ENCODE data around the gene ATP5F1E. TPM values are rescaled to one million over a fixed set of nuclear protein-coding genes. Genes with fewer than 3 reads are reported as not detected.

ATP5F1E gene
- total RNA-seq, 1 donor from 2014 or later, result 67.5 TPM

- TF ChIP-seq CTCF (IDR thresholded peaks at IDR 0.05), result no peak
- no peak for DNase-seq (ENCODE audit: low spot score)
- Mint-ChIP-seq H3K27me3 (ENCODE audit: low read depth) (no peaks in the 10 kb centered on the region), H3K9me3 (ENCODE audit: low read depth) (no peaks in the 10 kb centered on the region), H3K27ac (ENCODE audit: unreplicated experiment) (no peak overlapping the region), H3K36me3 (ENCODE audit: low read depth) (peaks cover 25% of the 10 kb centered on the region), H3K4me1 (ENCODE audit: low read depth) (peaks cover 14% of the 10 kb centered on the region), H3K4me3 (ENCODE audit: unreplicated experiment) (no peak overlapping the region)
These were observed 43.6 kb downstream of the ATP5F1E start for GRCh38 chr20:58988565-58988882.

GRCh38 chr20:58987790-58988564 lies 44.2 kb downstream of the ATP5F1E start:
- Mint-ChIP-seq H3K9me3 (ENCODE audit: low read depth) (no peaks in the 10 kb centered on the region), H3K27me3 (ENCODE audit: low read depth) (no peaks in the 10 kb centered on the region), H3K27ac (ENCODE audit: unreplicated experiment) (no peak overlapping the region), H3K4me1 (ENCODE audit: low read depth) (peaks cover 13% of the 10 kb centered on the region), H3K36me3 (ENCODE audit: low read depth) (peaks cover 25% of the 10 kb centered on the region), H3K4me3 (ENCODE audit: unreplicated experiment) (no peak overlapping the region)
- TF ChIP-seq CTCF (IDR thresholded peaks at IDR 0.05), result no peak
- DNase-seq (ENCODE audit: low spot score), result no peak

- H3K36me3 Mint-ChIP-seq (ENCODE audit: low read depth), result peaks cover 25% of the 10 kb centered on the region
- DNase-seq (ENCODE audit: low spot score), result no peak
- H3K4me1 Mint-ChIP-seq (ENCODE audit: low read depth), result peaks cover 18% of the 10 kb centered on the region
- H3K9me3 Mint-ChIP-seq (ENCODE audit: low read depth), result no peaks in the 10 kb centered on the region
- no peak for TF ChIP-seq CTCF (IDR thresholded peaks at IDR 0.05)
- H3K27ac Mint-ChIP-seq (ENCODE audit: unreplicated experiment), result no peak overlapping the region
- no peak overlapping the region for H3K4me3 Mint-ChIP-seq (ENCODE audit: unreplicated experiment)
- H3K27me3 Mint-ChIP-seq (ENCODE audit: low read depth), result no peaks in the 10 kb centered on the region
These were observed 45.1 kb downstream of the ATP5F1E start for GRCh38 chr20:58986968-58987517.

- TF ChIP-seq CTCF (IDR thresholded peaks at IDR 0.05), result no peak
- Mint-ChIP-seq H3K27ac (ENCODE audit: unreplicated experiment) (no peak overlapping the region), H3K4me1 (ENCODE audit: low read depth) (peaks cover 21% of the 10 kb centered on the region), H3K4me3 (ENCODE audit: unreplicated experiment) (no peak overlapping the region), H3K36me3 (ENCODE audit: low read depth) (peaks cover 21% of the 10 kb centered on the region), H3K9me3 (ENCODE audit: low read depth) (no peaks in the 10 kb centered on the region), H3K27me3 (ENCODE audit: low read depth) (no peaks in the 10 kb centered on the region)
- no peak for DNase-seq (ENCODE audit: low spot score)
These were observed 45.7 kb downstream of the ATP5F1E start for GRCh38 chr20:58986286-58986967.

GRCh38 chr20:58985656-58986055 lies 46.5 kb downstream of the ATP5F1E start:
- no peak for DNase-seq (ENCODE audit: low spot score)
- Mint-ChIP-seq H3K4me1 (ENCODE audit: low read depth) (peaks cover 21% of the 10 kb centered on the region), H3K36me3 (ENCODE audit: low read depth) (peaks cover 17% of the 10 kb centered on the region), H3K9me3 (ENCODE audit: low read depth) (no peaks in the 10 kb centered on the region), H3K27ac (ENCODE audit: unreplicated experiment) (no peak overlapping the region), H3K27me3 (ENCODE audit: low read depth) (no peaks in the 10 kb centered on the region), H3K4me3 (ENCODE audit: unreplicated experiment) (no peak overlapping the region)
- TF ChIP-seq CTCF (IDR thresholded peaks at IDR 0.05), result no peak

Data from chondrocyte (in vitro differentiated cells).